ENCODE data around the gene NHSL2.

GRCh38 chrX:71870208-71871098 is 40.2 kb upstream of the NHSL2 start:
- TF ChIP-seq POLR2AphosphoS5 (IDR thresholded peaks at IDR 0.05; ENCODE audit: low read depth, low read length) (no peak), POLR2A (IDR thresholded peaks at IDR 0.05; ENCODE audit: low read depth, low read length) (no peak)
